GM18499 (cell line): ENCODE data around the gene VPS54.
"Not testable (repeated sequence)": the region's sequence is repeated elsewhere in the genome, so short reads cannot be mapped to it uniquely, and the experiment has no call there.

Experiments used
- ATAC-seq: cut with Tn5 transposase; IDR thresholded peaks from one replicate; pipeline ENCODE4 v1.9.1; 2021; ENCODE audit warnings: moderate number of reproducible peaks; ENCODE audit not compliant: insufficient read depth, unreplicated experiment

VPS54 gene

GRCh38 chr2:63996582-63997198, 22.5 kb downstream of the VPS54 start:
- ATAC-seq: not testable (repeated sequence)

GRCh38 chr2:63994329-63995070, 24.7 kb downstream of the VPS54 start:
- ATAC-seq: not testable (repeated sequence)

DNA sequence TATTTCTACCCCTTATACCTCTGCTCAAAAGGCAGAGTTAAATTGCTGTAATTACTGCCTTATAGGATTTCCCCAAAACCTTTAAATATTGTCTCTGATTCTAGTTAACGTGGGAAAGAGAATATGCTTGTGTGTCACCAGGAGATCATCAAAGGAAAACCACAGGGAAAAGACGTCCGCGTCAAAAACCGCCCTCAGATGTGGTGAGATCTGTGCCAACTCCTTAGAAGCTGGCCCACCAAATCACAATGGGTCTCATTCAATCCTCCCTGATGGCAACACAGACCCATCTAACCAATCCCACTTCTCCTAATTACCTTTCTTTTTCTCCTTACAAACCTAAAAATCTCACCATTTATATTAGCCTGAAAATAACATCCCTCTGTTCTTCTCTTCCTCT, 25.4 kb downstream of the VPS54 start:
- ATAC-seq: no peak

GRCh38 chr2:63993130-63993584, 26.1 kb downstream of the VPS54 start:
- not testable (repeated sequence) for ATAC-seq

DNA sequence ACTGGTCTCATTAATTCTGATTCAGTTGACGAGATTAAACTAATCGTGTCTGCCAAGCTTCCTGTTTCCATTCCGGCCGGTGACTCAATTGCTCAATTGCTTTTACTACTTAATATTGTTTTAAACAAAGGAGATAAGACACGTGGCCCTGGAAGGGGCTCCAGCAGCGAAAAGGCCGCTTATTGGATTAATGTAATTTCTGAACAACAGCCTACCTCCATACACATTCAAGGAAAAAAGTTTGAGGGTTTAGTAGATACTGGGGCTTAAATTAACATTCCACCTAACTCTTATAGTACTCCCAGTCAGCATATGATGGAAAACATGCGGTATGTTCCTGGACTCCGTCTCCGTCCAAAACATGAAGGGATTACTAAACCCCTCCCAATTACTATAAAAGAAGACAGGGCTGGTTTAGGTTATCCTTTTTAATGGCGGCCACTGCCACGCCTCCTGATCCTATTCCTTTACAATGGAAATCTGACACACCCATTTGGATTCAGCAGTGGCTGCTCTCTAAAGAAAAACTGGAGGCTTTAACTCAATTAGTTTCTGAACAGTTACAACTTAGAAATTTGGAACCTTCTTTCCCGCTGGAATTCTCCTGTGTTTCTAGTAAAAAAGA, 27.1 kb downstream of the VPS54 start:
- no peak for ATAC-seq

DNA sequence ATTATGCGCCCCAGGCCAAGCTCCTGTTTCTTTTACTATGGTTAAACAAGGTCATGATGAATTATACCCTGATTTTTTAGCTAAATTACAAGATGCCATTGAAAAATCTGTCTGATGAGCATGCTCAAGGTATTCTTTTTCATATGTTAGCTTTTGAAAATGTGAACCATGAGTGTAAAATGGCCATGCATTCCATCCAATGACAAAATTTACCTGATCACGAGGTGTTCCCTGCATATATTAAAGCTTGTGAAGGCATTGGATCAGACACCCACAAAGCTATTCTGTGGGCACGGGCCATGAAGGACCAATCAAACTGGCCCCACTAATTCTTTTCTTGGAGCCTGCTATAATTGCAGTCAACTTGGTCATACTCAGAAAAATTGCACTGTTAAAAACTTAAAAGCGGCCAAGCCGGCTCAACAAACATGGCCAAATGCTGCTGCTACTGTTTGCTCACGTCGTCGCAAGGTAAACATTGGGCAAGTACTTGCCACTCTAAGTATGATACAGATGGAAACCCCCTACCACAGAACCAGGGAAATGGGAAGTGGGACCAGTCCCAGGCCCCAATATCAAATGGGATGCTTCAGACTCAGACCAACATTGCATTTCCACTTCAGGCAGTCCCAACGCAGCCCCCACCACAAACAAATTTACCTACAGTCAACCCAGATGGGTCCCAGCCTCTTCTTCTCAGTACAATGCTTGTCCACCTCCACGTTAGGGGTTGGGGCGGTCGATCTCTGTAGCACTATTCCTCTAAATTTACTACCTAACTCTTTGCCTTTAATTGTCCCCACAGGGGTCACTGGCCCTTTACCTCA, 27.8 kb downstream of the VPS54 start:
- ATAC-seq: not testable (repeated sequence)

- ATAC-seq: no peak
Observed at GRCh38 chr2:63990072-63990471, 29.2 kb downstream of the VPS54 start.

DNA sequence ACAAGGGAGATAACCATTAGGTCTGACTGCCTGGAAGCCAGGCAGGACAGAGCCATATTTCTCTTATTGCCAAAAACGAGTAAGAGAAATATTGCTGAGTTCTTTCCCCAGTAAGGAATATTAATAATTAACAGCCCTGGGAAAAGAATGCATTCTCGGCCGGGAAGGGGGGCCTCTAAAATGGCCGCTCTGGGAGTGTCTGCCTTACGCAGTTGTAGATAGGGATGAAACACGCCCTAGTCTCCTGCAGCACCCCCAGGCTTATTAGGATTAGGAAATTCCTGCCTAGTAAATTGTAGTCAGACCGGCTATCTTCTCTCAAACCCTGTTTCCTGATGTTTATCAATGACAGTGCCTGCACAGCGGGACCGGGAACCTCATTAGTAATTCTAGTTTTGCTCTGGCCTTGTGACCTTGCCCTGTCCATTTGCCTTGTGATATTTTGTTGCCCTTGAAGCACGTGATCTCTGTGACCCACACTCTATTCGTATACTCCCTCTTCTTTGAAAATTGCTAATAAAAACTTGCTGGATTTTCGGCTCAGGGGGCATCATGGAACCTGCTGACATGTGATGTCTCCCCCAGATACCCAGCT, 30.3 kb downstream of the VPS54 start:
- ATAC-seq: not testable (repeated sequence)

- ATAC-seq: no peak
Observed at GRCh38 chr2:63984606-63985359, 34.4 kb downstream of the VPS54 start.

GRCh38 chr2:63983986-63984605, 35.1 kb downstream of the VPS54 start:
- ATAC-seq: no peak

GRCh38 chr2:63982335-63982734, 36.9 kb downstream of the VPS54 start:
- ATAC-seq: no peak

DNA sequence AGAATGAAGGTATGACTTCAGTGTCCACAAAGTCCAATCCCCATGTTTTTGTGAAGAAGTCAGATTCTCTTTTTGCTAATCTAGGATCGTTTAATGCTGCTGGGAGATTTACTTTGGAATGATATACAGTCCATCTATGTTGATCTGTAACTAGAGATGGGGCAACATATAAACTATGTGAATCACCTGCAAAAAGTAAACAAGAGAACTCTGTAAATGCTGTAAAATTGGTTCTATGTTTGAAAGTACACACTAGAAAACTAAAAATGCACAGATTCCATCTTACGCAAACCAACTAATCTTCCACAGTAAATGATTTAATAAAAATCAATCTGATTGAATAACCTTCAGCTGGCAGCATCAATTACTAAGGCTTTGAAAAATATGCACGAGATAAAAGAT, 37.5 kb downstream of the VPS54 start:
- no peak for ATAC-seq

DNA sequence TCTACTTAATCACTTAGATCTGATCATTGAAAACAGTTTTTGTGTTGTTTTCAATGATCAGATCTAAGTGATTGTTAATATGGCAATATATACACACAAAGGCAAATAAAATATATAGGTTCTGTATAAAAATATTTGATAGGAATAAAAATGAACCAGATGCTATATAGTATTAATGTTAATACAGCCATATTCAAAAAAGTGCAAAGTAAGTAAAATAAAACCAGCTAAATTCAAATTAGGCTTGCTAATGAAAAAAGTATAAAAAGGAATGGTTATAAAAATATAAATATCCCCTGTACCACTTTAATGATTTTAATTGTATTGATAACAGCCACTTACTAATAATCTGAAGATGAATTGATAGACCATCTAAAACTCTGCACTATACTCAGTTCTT, 38.4 kb downstream of the VPS54 start:
- no peak for ATAC-seq

DNA sequence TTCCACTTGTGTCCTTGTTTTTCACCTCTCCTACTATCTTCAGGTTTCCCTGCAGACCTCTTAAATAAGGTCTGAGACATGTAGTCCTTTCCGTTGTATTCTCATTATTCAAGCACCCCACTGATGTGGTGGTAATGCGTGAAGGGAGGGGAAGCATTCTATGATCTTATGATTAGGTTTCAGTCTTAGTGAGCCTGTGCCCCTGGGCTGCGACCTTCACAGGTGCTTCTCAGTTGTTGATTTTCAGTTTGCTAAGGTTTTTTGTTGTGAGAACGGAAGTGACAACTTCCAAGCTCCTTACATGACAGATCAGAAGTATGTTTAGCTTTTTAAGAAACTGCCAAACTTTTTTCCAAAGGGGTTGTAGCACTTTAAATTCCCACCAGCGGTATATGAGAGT, 41.3 kb downstream of the VPS54 start:
- peak; percentile 90 for ATAC-seq

GRCh38 chr2:63976125-63976510, 43.1 kb downstream of the VPS54 start:
- ATAC-seq: no peak

DNA sequence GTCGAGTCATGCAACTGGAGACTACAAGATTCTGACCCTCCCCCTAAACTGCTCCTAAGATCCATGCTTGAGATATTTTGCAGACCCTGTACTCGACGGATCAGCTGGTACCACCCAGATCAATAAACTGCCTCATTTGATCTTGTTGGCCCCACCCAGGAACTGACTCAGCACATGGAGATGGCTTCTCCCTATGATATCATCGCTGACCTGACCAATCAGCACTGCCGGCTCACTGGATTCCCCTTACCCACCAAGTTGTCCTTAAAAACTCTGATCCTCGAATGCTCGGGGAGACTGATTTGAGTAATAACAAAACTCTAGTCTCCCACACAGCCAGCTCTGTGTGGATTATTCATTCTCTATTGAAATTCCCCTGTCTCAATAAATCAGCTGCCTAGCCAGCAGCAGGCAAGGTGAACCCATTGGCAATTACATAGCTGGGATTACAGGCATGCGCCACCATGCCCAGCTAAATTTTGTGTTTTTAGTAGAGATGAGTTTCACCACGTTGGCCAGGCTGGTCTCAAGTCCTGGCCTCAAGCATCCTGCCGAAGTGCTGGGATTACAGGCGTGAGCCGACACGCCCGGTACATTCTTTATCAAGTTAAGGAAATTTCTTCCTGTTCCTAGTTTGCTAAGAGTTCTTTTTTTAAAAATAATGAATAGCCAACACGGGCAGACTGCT, 43.6 kb downstream of the VPS54 start:
- no peak for ATAC-seq

DNA sequence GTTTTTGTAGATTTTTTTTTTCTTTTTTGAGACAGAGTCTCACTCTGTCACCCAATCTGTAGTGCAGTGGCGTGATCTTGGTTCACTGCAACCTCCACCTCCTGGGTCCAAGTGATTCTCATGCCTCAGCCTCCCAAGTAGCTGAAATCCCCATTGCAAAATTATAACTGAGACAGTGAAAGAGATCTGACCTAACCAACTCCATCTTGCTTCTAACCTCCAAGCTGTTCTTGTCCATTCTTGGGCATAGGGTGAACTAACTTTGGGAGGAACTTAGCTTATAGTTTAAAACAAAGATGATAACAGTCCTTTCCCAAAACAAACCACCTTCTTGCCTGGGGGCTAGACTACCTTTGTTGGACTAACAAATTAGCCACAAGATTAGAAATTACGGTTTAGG, 44.2 kb downstream of the VPS54 start:
- not testable (repeated sequence) for ATAC-seq

- no peak for ATAC-seq
Observed at GRCh38 chr2:63962186-63962585, 57.0 kb downstream of the VPS54 start.

DNA sequence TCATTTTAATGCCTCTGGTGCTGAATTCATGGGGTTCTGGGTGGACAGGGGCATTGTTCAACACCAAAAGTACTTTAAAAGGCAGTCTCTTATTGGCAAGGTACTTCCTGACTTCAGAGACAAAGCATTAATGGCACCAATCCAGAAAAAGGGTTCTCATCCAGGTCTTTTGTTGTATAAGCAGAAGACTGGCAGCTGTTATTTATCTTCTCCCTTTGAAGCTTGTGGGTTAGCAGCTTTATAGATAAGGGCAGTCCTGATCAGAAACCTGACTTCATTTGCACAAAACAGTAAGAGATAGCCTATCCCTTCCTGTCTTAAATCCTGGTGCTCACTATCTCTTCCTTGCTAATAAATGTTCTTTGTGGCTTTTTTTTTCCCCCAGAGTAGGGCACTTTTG, 68.8 kb downstream of the VPS54 start:
- no peak for ATAC-seq
